ENCODE data around the gene CLEC17A. TPM values are rescaled to one million over a fixed set of nuclear protein-coding genes. Genes with fewer than 3 reads are reported as not detected.
"Not testable (repeated sequence)": the region's sequence is repeated elsewhere in the genome, so short reads cannot be mapped to it uniquely, and the experiment has no call there.

Gene CLEC17A
- total RNA-seq, 1 donor, result 1.6 TPM

GRCh38 chr19:14565298-14565679 is 17.6 kb upstream of the CLEC17A start:
- no peak overlapping the region for H3K4me3 ChIP-seq (ENCODE audit: low read length)
- H3K9me3 ChIP-seq (ENCODE audit: low read depth, low read length), result no peaks in the 10 kb centered on the region
- peaks cover 10% of the 10 kb centered on the region for H3K4me1 ChIP-seq (ENCODE audit: insufficient read depth, low read length)

GRCh38 chr19:14565765-14566711 is 16.8 kb upstream of the CLEC17A start:
- no peaks in the 10 kb centered on the region for H3K27me3 ChIP-seq (ENCODE audit: insufficient read depth, low read length)
- peaks cover 18% of the 10 kb centered on the region for H3K4me1 ChIP-seq (ENCODE audit: insufficient read depth, low read length)
- no peaks in the 10 kb centered on the region for H3K9me3 ChIP-seq (ENCODE audit: low read depth, low read length)
- H3K4me3 ChIP-seq (ENCODE audit: low read length), result no peak overlapping the region

More at GRCh38 chr19:14565298-14565679, 17.6 kb upstream of the CLEC17A start:
- no peaks in the 10 kb centered on the region for H3K27me3 ChIP-seq (ENCODE audit: insufficient read depth, low read length)

DNA sequence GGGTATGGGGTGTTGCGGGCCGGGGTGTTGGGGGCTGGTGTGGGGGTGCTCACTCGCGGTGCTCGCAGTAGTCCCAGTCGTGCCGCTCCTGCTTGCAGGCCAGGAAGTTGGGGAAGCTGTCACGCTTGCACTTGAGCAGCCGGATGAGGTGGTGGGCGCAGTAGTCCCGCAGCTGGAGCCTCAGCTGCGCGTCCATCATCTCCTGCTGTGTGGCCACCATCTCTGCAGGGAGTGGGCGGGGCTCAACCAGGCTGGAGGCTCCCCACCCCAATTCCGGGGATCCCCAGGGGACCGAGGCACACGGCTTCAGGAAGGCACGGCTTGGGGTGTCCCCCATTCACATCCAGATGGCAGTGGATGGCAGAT is 16.2 kb upstream of the CLEC17A start:
- Histone ChIP-seq H3K27me3 (ENCODE audit: insufficient read depth, low read length) (no peaks in the 10 kb centered on the region), H3K4me3 (ENCODE audit: low read length) (no peak overlapping the region), H3K4me1 (ENCODE audit: insufficient read depth, low read length) (peaks cover 24% of the 10 kb centered on the region), H3K9me3 (ENCODE audit: low read depth, low read length) (no peaks in the 10 kb centered on the region)

- Histone ChIP-seq H3K9me3 (ENCODE audit: low read depth, low read length) (no peaks in the 10 kb centered on the region), H3K4me1 (ENCODE audit: insufficient read depth, low read length) (peaks cover 26% of the 10 kb centered on the region), H3K4me3 (ENCODE audit: low read length) (no peak overlapping the region), H3K27me3 (ENCODE audit: insufficient read depth, low read length) (no peaks in the 10 kb centered on the region)
These were observed 15.8 kb upstream of the CLEC17A start for GRCh38 chr19:14567079-14567478.

DNA sequence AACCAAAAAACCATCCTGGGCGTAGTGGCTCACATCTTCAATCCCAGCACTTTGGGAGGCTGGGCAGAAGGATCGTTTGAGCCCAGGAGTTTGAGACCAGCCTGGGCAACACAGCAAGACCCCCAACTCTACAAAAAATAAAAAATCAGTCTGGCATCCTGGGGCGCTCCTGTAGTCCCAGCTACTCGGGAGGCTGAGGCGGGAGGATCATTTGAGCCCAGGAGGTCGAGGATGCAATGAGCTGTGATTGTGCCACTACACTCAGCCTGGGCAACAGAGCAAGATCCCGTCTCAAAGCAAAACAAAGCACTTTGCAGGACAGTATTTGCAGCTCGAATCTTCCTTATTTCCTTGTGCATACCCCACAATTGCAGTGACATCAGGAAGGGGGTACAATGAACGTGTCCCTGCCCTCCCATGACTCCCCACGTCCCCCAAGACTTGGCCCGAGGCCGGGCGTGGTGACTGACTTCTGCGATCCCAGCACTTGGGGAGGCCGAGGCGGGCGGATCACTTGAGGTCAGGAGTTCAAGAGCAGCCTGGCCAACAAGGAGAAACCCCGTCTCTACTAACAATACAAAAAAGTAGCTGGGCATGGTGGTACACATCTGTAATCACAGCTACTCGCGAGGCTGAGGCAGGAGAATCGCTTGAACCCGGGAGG is 11.9 kb upstream of the CLEC17A start:
- no peaks in the 10 kb centered on the region for H3K9me3 ChIP-seq (ENCODE audit: low read depth, low read length)
- peaks cover 39% of the 10 kb centered on the region for H3K4me1 ChIP-seq (ENCODE audit: insufficient read depth, low read length)
- no peaks in the 10 kb centered on the region for H3K27me3 ChIP-seq (ENCODE audit: insufficient read depth, low read length)
- peak overlapping the region; percentile 88 for H3K4me3 ChIP-seq (ENCODE audit: low read length)

GRCh38 chr19:14571695-14572490 is 11.0 kb upstream of the CLEC17A start, which contains the start of gene NDUFB7:
Gene NDUFB7, minus strand, starts transcription at chr19:14572066. Its CDS starts 66 bp downstream, at chr19:14572000.
- Histone ChIP-seq H3K4me1 (ENCODE audit: insufficient read depth, low read length) (peaks cover 37% of the 10 kb centered on the region), H3K9me3 (ENCODE audit: low read depth, low read length) (no peaks in the 10 kb centered on the region), H3K4me3 (ENCODE audit: low read length) (peak within 1 kb of the TSS; percentile 88), H3K27me3 (ENCODE audit: insufficient read depth, low read length) (no peaks in the 10 kb centered on the region)

- Histone ChIP-seq H3K9me3 (ENCODE audit: low read depth, low read length) (no peaks in the 10 kb centered on the region), H3K4me1 (ENCODE audit: insufficient read depth, low read length) (peaks cover 36% of the 10 kb centered on the region), H3K27me3 (ENCODE audit: insufficient read depth, low read length) (no peaks in the 10 kb centered on the region), H3K4me3 (ENCODE audit: low read length) (no peak overlapping the region)
These were observed 7.4 kb upstream of the CLEC17A start for GRCh38 chr19:14575428-14575980.

DNA sequence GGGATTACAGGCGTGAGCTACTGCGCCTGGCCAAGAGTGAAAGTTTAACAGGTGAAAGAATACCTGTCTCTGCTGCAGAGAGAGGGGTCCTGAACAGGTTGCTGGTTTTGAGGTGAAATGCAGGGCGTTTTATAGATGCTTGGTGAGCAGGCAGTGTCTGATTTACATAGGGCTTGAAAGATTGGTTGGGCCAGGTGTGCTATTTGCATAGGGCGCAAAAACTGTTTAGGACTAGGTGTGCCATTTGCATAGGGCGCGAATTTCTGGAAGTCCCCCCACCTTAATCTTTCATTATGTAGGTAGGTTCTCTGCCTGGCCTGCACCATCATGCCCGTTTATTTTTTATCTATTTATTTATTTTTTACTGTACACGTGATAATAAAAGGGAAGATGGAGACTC is 6.5 kb upstream of the CLEC17A start:
- Histone ChIP-seq H3K9me3 (ENCODE audit: low read depth, low read length) (no peaks in the 10 kb centered on the region), H3K4me3 (ENCODE audit: low read length) (no peak overlapping the region), H3K27me3 (ENCODE audit: insufficient read depth, low read length) (no peaks in the 10 kb centered on the region), H3K4me1 (ENCODE audit: insufficient read depth, low read length) (peaks cover 27% of the 10 kb centered on the region)

- H3K4me1 ChIP-seq (ENCODE audit: insufficient read depth, low read length), result peaks cover 21% of the 10 kb centered on the region
- no peaks in the 10 kb centered on the region for H3K9me3 ChIP-seq (ENCODE audit: low read depth, low read length)
- no peaks in the 10 kb centered on the region for H3K27me3 ChIP-seq (ENCODE audit: insufficient read depth, low read length)
- no peak overlapping the region for H3K4me3 ChIP-seq (ENCODE audit: low read length)
These were observed 5.6 kb upstream of the CLEC17A start for GRCh38 chr19:14577264-14577663.

DNA sequence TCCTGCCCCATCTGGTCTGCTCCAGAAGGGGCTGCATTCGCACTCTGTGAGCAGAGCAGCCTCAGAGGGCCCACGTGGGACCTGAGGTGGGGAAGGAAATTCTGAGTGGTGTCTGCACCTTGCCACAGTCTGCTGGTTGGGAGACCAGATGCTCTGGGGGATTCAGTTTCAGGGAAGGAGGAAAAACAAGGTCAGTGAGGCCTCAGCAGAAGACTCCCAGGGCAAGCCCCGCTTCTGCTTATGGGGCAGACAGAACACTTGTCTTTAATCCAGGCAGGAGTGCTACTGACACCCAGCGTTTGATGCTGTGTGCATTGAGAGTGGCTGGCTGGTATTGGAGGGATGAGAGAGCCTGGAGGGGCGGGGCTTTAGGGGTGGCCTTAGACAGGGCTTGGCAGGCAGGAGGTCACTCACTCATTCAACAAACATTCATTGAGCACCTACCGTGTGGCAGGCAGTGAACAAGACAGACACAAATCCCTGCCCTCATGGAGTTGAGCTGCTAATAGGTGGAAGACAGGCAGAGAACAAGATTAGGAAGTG is 4.9 kb upstream of the CLEC17A start:
- Histone ChIP-seq H3K27me3 (ENCODE audit: insufficient read depth, low read length) (no peaks in the 10 kb centered on the region), H3K9me3 (ENCODE audit: low read depth, low read length) (no peaks in the 10 kb centered on the region), H3K4me3 (ENCODE audit: low read length) (no peak overlapping the region), H3K4me1 (ENCODE audit: insufficient read depth, low read length) (peaks cover 26% of the 10 kb centered on the region)

DNA sequence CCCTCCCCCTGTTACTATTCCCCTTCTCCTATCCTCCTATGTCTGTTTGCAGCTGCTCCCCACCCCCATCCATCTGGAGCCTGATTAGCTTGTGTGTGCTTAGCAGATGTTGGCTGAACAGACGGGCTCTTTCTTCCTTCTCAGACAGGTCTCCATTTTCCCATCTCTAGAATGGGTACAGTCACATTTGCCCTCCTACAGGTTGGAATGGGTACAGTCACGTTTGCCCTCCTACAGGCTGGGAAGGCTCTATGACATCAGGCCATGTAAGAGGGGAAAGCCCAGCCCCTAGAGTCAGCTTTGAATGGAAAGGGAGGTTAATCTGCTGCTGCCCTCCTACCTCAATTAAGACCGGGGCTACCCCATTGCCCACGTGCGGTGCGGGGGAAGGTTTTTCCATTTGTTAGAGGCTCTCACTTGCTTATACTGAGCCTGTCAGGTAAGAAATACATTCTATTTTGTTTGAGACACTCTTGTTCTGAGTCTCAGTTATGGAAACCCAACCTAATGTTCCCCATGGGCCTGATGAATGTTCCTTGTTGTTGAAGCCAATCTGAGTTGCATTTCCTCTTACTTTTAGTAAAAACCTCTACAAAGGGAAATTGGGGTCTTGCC is 2.2 kb upstream of the CLEC17A start:
- H3K4me1 ChIP-seq (ENCODE audit: insufficient read depth, low read length), result peaks cover 22% of the 10 kb centered on the region
- no peaks in the 10 kb centered on the region for H3K9me3 ChIP-seq (ENCODE audit: low read depth, low read length)
- no peaks in the 10 kb centered on the region for H3K27me3 ChIP-seq (ENCODE audit: insufficient read depth, low read length)
- no peak overlapping the region for H3K4me3 ChIP-seq (ENCODE audit: low read length)

GRCh38 chr19:14584372-14584771 is 1.5 kb downstream of the CLEC17A start:
- H3K9me3 ChIP-seq (ENCODE audit: low read depth, low read length); H3K27me3 ChIP-seq (ENCODE audit: insufficient read depth, low read length): not testable (repeated sequence)
- H3K4me1 ChIP-seq (ENCODE audit: insufficient read depth, low read length), result peaks cover 17% of the 10 kb centered on the region
- peak overlapping the region; percentile 40 for H3K4me3 ChIP-seq (ENCODE audit: low read length)

DNA sequence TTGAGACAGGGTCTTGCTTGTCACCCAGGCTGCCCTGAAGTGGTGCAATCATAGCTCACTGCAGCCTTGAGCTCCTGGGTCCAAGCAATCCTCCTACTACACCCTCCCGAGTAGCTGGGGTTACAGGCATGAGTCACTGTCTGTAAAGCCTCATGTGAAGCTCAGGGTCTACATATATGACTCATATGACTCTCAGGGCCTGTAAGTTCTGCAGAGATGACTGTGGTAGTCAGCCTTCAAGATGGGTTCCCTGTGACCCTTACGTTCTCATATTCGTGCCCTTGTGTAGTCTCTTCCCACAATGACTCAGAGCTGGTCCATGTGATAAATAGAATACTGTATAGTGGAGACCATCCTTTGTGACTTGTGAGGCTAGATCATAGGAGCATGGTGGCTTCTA is 2.3 kb downstream of the CLEC17A start:
- H3K9me3 ChIP-seq (ENCODE audit: low read depth, low read length); H3K4me3 ChIP-seq (ENCODE audit: low read length): not testable (repeated sequence)
- H3K4me1 ChIP-seq (ENCODE audit: insufficient read depth, low read length), result peaks cover 17% of the 10 kb centered on the region

GRCh38 chr19:14589433-14589832 is 6.5 kb downstream of the CLEC17A start:
- H3K27me3 ChIP-seq (ENCODE audit: insufficient read depth, low read length); H3K4me1 ChIP-seq (ENCODE audit: insufficient read depth, low read length); H3K4me3 ChIP-seq (ENCODE audit: low read length); H3K9me3 ChIP-seq (ENCODE audit: low read depth, low read length): not testable (repeated sequence)

More for the DNA sequence above, 2.3 kb downstream of the CLEC17A start:
- H3K27me3 ChIP-seq (ENCODE audit: insufficient read depth, low read length), result not testable (repeated sequence)
